ENCODE measurements around the gene BCCIP.

Gene BCCIP

DNA sequence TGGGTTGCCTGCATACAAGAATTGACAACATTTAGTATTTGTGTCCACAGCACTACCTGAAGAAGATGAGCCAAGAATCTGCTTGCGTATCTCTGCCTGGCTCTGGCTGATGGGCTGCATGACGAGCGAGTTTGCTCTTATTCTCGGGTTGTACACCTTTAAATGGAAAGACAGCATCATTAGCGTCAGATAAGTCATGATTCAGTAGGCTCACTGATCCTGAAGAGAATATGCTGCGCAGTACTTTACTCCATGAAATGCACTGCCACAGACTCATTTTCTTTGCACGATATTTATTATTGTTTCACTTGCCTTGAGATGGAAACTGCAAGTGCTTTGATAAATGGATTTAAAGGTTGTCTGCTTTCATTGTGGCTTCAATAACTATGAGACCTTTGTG is 29.1 kb downstream of the BCCIP start:
- Histone ChIP-seq H3K9ac (ENCODE audit: low read length in 5 of 5) (no peak overlapping the region), H3K4me3 (ENCODE audit: low read depth in 1 of 5, low read length in 5 of 5) (no peak overlapping the region), H3K9me3 (ENCODE audit: control insufficient read depth in 5 of 5, low read length in 5 of 5) (no peaks in the 10 kb centered on the region), H3K4me1 (ENCODE audit: control insufficient read depth in 5 of 5, insufficient read depth in 5 of 5, low read length in 5 of 5) (no peaks in the 10 kb centered on the region), H3K27ac (ENCODE audit: low read depth, low read length) (no peak overlapping the region), H3K27me3 (ENCODE audit: control insufficient read depth in 5 of 5, insufficient read depth in 4 of 5, low read length in 5 of 5) (no peaks in the 10 kb centered on the region), H3K36me3 (ENCODE audit: control insufficient read depth in 5 of 5, insufficient read depth in 5 of 5, low read length in 5 of 5) (peaks cover 22 to 57% (median 42%) of the 10 kb centered on the region in 5 donors)

DNA sequence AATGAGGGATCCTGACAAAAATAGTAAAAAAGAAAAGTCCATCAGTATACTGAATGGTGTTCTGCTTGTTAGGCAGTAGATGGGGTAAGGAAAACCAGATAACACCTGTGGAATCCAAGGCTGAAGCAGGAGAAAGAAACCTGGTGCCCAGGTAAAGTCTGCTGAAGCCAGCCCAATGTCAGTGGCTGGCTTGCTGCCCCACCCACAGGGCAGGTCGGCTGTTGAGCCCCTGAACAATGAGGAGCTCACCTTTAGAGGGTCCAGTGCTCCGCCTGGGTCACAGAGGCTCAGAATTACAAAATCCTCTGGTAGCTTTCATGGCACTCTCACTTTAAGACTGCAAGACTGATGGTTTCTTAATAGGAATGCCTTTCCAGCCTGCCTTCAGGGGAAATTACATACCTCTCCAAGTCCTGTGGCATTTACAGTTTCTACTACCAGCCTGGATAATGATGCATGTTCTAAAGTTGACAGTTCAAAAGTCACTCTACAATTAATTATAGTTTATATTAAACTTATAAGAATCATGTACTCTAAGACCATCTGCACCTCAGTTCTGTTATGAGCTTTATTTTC is 33.9 kb downstream of the BCCIP start:
- H3K4me3 ChIP-seq (ENCODE audit: low read depth in 1 of 5, low read length in 5 of 5): no peak overlapping the region
- no peak overlapping the region for H3K27ac ChIP-seq (ENCODE audit: low read depth, low read length)
- H3K27me3 ChIP-seq (ENCODE audit: control insufficient read depth in 5 of 5, insufficient read depth in 4 of 5, low read length in 5 of 5): no peaks in the 10 kb centered on the region
- no peaks in the 10 kb centered on the region for H3K4me1 ChIP-seq (ENCODE audit: control insufficient read depth in 5 of 5, insufficient read depth in 5 of 5, low read length in 5 of 5)
- no peaks in the 10 kb centered on the region for H3K9me3 ChIP-seq (ENCODE audit: control insufficient read depth in 5 of 5, low read length in 5 of 5)
- peaks cover 17 to 35% (median 31%) of the 10 kb centered on the region in 5 donors for H3K36me3 ChIP-seq (ENCODE audit: control insufficient read depth in 5 of 5, insufficient read depth in 5 of 5, low read length in 5 of 5)
- no peak overlapping the region for H3K9ac ChIP-seq (ENCODE audit: low read length in 5 of 5)

- no peaks in the 10 kb centered on the region for H3K9me3 ChIP-seq (ENCODE audit: control insufficient read depth in 5 of 5, low read length in 5 of 5)
- H3K27ac ChIP-seq (ENCODE audit: low read depth, low read length): no peak overlapping the region
- no peaks in the 10 kb centered on the region for H3K27me3 ChIP-seq (ENCODE audit: control insufficient read depth in 5 of 5, insufficient read depth in 4 of 5, low read length in 5 of 5)
- no peak overlapping the region for H3K9ac ChIP-seq (ENCODE audit: low read length in 5 of 5)
- H3K4me3 ChIP-seq (ENCODE audit: low read depth in 1 of 5, low read length in 5 of 5): no peak overlapping the region
- peaks cover 10 to 31% (median 25%) of the 10 kb centered on the region in 5 donors for H3K36me3 ChIP-seq (ENCODE audit: control insufficient read depth in 5 of 5, insufficient read depth in 5 of 5, low read length in 5 of 5)
- H3K4me1 ChIP-seq (ENCODE audit: control insufficient read depth in 5 of 5, insufficient read depth in 5 of 5, low read length in 5 of 5): no peaks in the 10 kb centered on the region
Measured at GRCh38 chr10:125859128-125859817, 35.9 kb downstream of the BCCIP start.

DNA sequence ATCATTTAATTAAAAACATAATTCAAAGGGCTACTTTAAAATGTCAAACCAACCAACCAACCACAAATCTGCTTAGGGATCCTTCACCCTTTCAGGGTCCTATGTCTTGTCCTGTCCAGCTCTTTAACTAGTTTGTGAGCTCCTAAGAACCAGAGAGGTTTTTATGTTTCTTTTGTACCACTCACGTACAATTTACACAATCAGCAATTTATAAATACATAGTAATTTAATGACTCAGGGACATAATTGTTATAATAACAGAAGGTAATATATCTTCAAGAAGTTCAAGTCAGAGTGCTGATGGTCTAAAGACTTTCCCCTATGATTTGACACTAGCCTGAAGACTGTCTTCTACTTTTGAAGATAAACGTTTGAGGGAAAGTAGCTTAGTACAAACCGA is 41.8 kb downstream of the BCCIP start:
- no peak overlapping the region for H3K27ac ChIP-seq (ENCODE audit: low read depth, low read length)
- no peak overlapping the region for H3K4me3 ChIP-seq (ENCODE audit: low read depth in 1 of 5, low read length in 5 of 5)
- no peaks in the 10 kb centered on the region for H3K27me3 ChIP-seq (ENCODE audit: control insufficient read depth in 5 of 5, insufficient read depth in 4 of 5, low read length in 5 of 5)
- H3K36me3 ChIP-seq (ENCODE audit: control insufficient read depth in 5 of 5, insufficient read depth in 5 of 5, low read length in 5 of 5): peaks cover 11 to 30% (median 22%) of the 10 kb centered on the region in 5 donors
- H3K9ac ChIP-seq (ENCODE audit: low read length in 5 of 5): no peak overlapping the region
- no peaks in the 10 kb centered on the region for H3K4me1 ChIP-seq (ENCODE audit: control insufficient read depth in 5 of 5, insufficient read depth in 5 of 5, low read length in 5 of 5)
- no peaks in the 10 kb centered on the region for H3K9me3 ChIP-seq (ENCODE audit: control insufficient read depth in 5 of 5, low read length in 5 of 5)

DNA sequence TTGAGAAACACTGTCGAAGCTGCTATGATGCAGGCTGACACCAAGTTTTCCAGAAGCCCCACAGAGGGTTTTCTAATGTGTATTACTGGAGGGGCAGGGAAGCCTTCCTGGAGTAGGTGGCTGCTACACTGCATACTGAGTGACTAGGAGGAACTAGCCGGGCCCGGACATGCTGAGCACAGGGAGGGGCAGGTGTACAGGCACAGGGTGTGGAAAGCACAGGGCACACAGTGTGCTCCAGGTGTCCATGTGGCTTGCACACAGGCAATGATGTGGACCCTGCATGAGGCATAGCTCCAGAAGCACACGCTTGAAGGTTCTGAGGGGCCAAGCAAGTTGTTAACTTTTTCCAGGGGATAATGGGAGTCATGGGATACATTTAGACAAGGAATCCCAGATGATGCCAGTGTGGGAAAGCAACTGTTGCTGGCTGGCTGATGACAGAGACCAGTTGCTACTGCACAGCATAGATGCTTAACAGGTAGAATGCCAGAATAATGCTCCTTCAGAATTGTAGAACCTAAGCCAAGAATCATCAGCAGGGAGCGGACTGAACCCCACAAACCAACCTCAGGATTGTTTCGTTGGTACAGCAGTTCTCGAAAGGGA is 43.2 kb downstream of the BCCIP start:
- H3K9ac ChIP-seq (ENCODE audit: low read length in 5 of 5): no peak overlapping the region
- no peaks in the 10 kb centered on the region for H3K27me3 ChIP-seq (ENCODE audit: control insufficient read depth in 5 of 5, insufficient read depth in 4 of 5, low read length in 5 of 5)
- no peak overlapping the region for H3K27ac ChIP-seq (ENCODE audit: low read depth, low read length)
- H3K4me1 ChIP-seq (ENCODE audit: control insufficient read depth in 5 of 5, insufficient read depth in 5 of 5, low read length in 5 of 5): no peaks in the 10 kb centered on the region
- H3K9me3 ChIP-seq (ENCODE audit: control insufficient read depth in 5 of 5, low read length in 5 of 5): no peaks in the 10 kb centered on the region
- H3K4me3 ChIP-seq (ENCODE audit: low read depth in 1 of 5, low read length in 5 of 5): no peak overlapping the region
- peaks cover 11 to 29% (median 22%) of the 10 kb centered on the region in 5 donors for H3K36me3 ChIP-seq (ENCODE audit: control insufficient read depth in 5 of 5, insufficient read depth in 5 of 5, low read length in 5 of 5)

DNA sequence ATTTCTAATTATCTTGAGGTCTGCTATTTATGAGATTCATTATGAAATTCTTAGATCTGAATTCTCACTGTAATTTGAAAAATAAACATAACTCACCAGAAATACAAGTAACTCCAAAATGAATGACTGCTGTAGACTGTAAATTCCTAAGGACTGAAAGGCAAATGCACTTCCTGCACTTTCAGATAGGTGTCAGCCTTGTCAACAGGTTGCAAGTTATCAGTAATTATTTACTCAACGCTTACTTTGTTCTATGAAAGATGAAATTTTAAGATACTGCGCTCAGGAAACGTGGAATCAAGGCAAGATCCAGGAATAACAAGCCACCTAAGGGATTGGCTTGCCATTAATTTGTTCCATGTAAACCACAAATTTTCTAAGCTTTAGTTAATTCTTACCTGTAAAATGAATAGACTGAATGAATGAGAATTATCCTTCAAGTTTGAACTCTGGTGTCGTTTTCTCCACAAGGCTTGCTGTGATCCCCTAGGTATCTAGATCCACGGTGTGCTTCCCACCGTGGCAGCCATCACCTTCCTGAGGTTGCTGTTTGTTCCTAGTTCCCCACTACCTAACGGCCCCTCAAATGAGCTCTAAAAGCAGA is 45.1 kb downstream of the BCCIP start:
- no peak overlapping the region for H3K4me3 ChIP-seq (ENCODE audit: low read depth in 1 of 5, low read length in 5 of 5)
- H3K36me3 ChIP-seq (ENCODE audit: control insufficient read depth in 5 of 5, insufficient read depth in 5 of 5, low read length in 5 of 5): peaks cover 11 to 29% (median 22%) of the 10 kb centered on the region in 5 donors
- no peaks in the 10 kb centered on the region for H3K27me3 ChIP-seq (ENCODE audit: control insufficient read depth in 5 of 5, insufficient read depth in 4 of 5, low read length in 5 of 5)
- no peak overlapping the region for H3K9ac ChIP-seq (ENCODE audit: low read length in 5 of 5)
- H3K4me1 ChIP-seq (ENCODE audit: control insufficient read depth in 5 of 5, insufficient read depth in 5 of 5, low read length in 5 of 5): peaks cover 0 to 4% (median 0%) of the 10 kb centered on the region in 5 donors
- no peak overlapping the region for H3K27ac ChIP-seq (ENCODE audit: low read depth, low read length)
- no peaks in the 10 kb centered on the region for H3K9me3 ChIP-seq (ENCODE audit: control insufficient read depth in 5 of 5, low read length in 5 of 5)

DNA sequence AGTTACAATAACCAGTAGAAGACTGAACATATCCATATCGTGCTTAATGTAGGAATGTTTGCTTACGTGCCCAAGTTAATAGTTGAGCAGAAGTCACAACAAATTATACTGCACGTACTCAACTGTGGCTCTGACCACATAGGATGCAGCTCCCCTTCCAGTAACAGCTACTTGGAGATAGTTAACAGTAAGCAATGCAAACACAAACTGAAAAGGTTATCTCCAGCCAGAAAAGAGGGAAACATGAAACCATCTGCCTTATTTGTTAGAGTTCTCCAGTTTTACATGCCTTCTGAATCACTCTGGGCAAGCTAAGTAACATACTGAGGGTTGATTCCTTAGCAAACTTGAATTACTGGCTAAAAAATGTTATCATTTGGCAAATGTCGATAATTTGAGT is 48.0 kb downstream of the BCCIP start:
- Histone ChIP-seq H3K9me3 (ENCODE audit: control insufficient read depth in 5 of 5, low read length in 5 of 5) (peaks cover 0 to 7% (median 1%) of the 10 kb centered on the region in 5 donors), H3K4me1 (ENCODE audit: control insufficient read depth in 5 of 5, insufficient read depth in 5 of 5, low read length in 5 of 5) (peaks cover 0 to 4% (median 0%) of the 10 kb centered on the region in 5 donors), H3K27ac (ENCODE audit: low read depth, low read length) (no peak overlapping the region), H3K27me3 (ENCODE audit: control insufficient read depth in 5 of 5, insufficient read depth in 4 of 5, low read length in 5 of 5) (no peaks in the 10 kb centered on the region), H3K4me3 (ENCODE audit: low read depth in 1 of 5, low read length in 5 of 5) (no peak overlapping the region), H3K36me3 (ENCODE audit: control insufficient read depth in 5 of 5, insufficient read depth in 5 of 5, low read length in 5 of 5) (peaks cover 6 to 18% (median 11%) of the 10 kb centered on the region in 5 donors), H3K9ac (ENCODE audit: low read length in 5 of 5) (no peak overlapping the region)

GRCh38 chr10:125878957-125879835 is 55.9 kb downstream of the BCCIP start:
- H3K9me3 ChIP-seq (ENCODE audit: control insufficient read depth in 5 of 5, low read length in 5 of 5): peaks cover 0 to 8% (median 3%) of the 10 kb centered on the region in 5 donors
- H3K4me1 ChIP-seq (ENCODE audit: control insufficient read depth in 5 of 5, insufficient read depth in 5 of 5, low read length in 5 of 5): no peaks in the 10 kb centered on the region
- H3K27me3 ChIP-seq (ENCODE audit: control insufficient read depth in 5 of 5, insufficient read depth in 4 of 5, low read length in 5 of 5): no peaks in the 10 kb centered on the region
- peaks cover 0 to 25% (median 11%) of the 10 kb centered on the region in 5 donors for H3K36me3 ChIP-seq (ENCODE audit: control insufficient read depth in 5 of 5, insufficient read depth in 5 of 5, low read length in 5 of 5)
- H3K27ac ChIP-seq (ENCODE audit: low read depth, low read length): no peak overlapping the region
- H3K4me3 ChIP-seq (ENCODE audit: low read depth in 1 of 5, low read length in 5 of 5): no peak overlapping the region
- H3K9ac ChIP-seq (ENCODE audit: low read length in 5 of 5): no peak overlapping the region

DNA sequence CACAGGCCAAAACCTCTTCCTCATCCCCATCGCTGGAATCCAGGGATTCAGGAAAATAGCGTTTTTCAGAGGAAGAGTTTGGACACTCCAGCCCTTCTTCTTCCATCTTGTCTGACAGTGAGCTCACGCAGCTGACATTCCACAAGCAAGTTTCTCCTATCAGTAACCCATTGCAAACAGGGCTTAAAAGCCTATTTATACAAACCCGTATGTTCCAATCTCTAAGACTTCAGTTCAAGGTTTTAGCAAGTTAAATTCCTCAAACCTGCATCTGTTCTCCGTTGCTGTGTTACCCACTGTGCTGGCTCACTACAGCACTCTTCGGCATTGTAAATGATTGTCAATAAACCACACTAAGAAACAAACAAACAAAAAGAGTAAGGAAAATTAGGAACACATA is 57.4 kb downstream of the BCCIP start:
- H3K4me1 ChIP-seq (ENCODE audit: control insufficient read depth in 5 of 5, insufficient read depth in 5 of 5, low read length in 5 of 5): no peaks in the 10 kb centered on the region
- no peaks in the 10 kb centered on the region for H3K27me3 ChIP-seq (ENCODE audit: control insufficient read depth in 5 of 5, insufficient read depth in 4 of 5, low read length in 5 of 5)
- H3K9ac ChIP-seq (ENCODE audit: low read length in 5 of 5): no peak overlapping the region
- H3K4me3 ChIP-seq (ENCODE audit: low read depth in 1 of 5, low read length in 5 of 5): no peak overlapping the region
- H3K36me3 ChIP-seq (ENCODE audit: control insufficient read depth in 5 of 5, insufficient read depth in 5 of 5, low read length in 5 of 5): peaks cover 0 to 33% (median 12%) of the 10 kb centered on the region in 5 donors
- H3K9me3 ChIP-seq (ENCODE audit: control insufficient read depth in 5 of 5, low read length in 5 of 5): peaks cover 0 to 8% (median 3%) of the 10 kb centered on the region in 5 donors
- no peak overlapping the region for H3K27ac ChIP-seq (ENCODE audit: low read depth, low read length)

Measured in subcutaneous abdominal adipose tissue (tissue), 5 donors.